Measurements from ENCODE around the gene DNAJB2. TPM values are rescaled to one million over a fixed set of nuclear protein-coding genes. Genes with fewer than 3 reads are reported as not detected.

The DNAJB2 gene
- polyA plus RNA-seq, 2 of the 4 experiments (the other 2 are of a cell fraction) = 31.0 to 53.7 TPM

DNA sequence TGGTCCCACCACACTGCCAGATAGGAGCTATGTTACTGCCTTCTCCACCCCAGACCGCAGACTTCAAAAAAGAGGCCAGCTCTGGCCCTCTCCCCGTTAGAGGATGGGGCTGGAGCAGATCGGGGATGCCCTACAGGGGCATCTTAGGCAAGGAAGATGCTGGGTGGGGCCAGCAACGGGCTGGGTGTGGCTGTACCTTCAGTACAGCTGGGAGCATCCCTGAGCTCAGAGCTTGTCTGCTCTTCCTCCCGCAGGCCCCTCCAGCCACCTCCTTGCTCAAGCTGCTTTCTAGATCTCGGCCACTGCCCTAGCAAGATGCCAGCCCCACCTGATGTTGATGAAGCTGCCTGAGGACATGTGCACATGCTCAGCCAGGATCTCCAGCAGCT is 20.2 kb downstream of the DNAJB2 start:
- 74% methylated on average over 6 of the region's 6 CpGs for WGBS (ENCODE audit: missing lambda C conversion rate)
- ATAC-seq (no peak), FAIRE-seq (no peak), DNase-seq (ENCODE audit: low read depth in 1 of 2, low spot score in 1 of 2) (no peak)
- Histone ChIP-seq H3K9me3 (no peaks in the 10 kb centered on the region), H3K4me1 (peaks cover 6% of the 10 kb centered on the region; the same call in 2 of the 3 replicates), H3K27ac (no peak overlapping the region), H3K4me3 (no peak overlapping the region), H3K4me2 (no peak overlapping the region)
- POLR2A ChIA-PET = interaction anchor here (0.6 to 0.8 kb wide), 2 partner anchors 47 to 374 kb away, joined by 4 to 6 read pairs; partner anchors contain the start of gene TUBA4B
- TF ChIP-seq CBX2 (IDR thresholded peaks at IDR 0.05; ENCODE audit: borderline replicate concordance, low read depth) = no peak
- no peak for TF ChIP-seq RCOR1 (IDR thresholded peaks at IDR 0.05; ENCODE audit: low read depth, low read length)
- no peak for TF ChIP-seq EP300 (IDR thresholded peaks at IDR 0.05)
- CTCF ChIA-PET = interaction anchor here (0.6 to 16.3 kb wide), 38 partner anchors 8 to 270 kb away, joined by 3 to 540 read pairs (median 6); partner anchors contain the start of genes ABCB6, ANKZF1, ATG9A and CNPPD1

DNA sequence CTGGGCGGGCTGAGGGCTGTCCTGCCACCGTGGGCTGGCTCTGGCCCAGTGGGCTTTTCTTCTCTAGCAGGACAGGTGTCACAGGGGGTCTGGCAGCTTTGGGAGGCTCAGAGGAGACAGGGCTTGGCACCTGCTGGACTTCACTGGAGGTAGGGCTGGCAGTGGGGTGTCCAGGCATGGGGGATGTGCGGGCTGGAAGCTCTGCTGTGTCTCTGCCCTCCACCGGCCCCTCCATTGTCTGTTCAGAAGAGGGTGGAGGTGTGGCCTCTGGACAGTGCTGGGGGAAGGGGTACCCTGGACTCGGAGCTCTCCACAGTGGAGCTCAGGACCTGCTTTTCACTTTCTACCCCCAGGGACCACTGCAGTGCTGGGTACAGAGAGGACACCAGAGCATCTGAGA is 20.9 kb downstream of the DNAJB2 start:
- H3K9me3 ChIP-seq = no peaks in the 10 kb centered on the region
- no peak for ATAC-seq
- ChIA-PET CTCF (interaction anchor here (0.5 to 16.3 kb wide), 22 partner anchors 8 to 270 kb away, joined by 3 to 540 read pairs (median 10); partner anchors contain the start of genes ABCB6, ANKZF1, ATG9A and CNPPD1), POLR2A (interaction anchor here (0.8 kb wide), 1 partner anchor 47 kb away, joined by 6 read pairs; the partner anchor contains the start of gene TUBA4B)
- peaks cover 5% of the 10 kb centered on the region; the same call in 1 of the 3 replicates for H3K4me1 ChIP-seq
- 40% methylated on average over 3 of the region's 5 CpGs for WGBS (ENCODE audit: missing lambda C conversion rate)
- DNase-seq (ENCODE audit: low read depth in 1 of 2, low spot score in 1 of 2) = no peak
- H3K4me3 ChIP-seq = no peak overlapping the region
- no peak overlapping the region for H3K27ac ChIP-seq
- no peak overlapping the region for H3K4me2 ChIP-seq
- TF ChIP-seq EP300 (IDR thresholded peaks at IDR 0.05) = no peak
- no peak for TF ChIP-seq NPAS2 (CRISPR knock-in tag; IDR thresholded peaks at IDR 0.05; ENCODE audit: borderline replicate concordance)
- no peak for TF ChIP-seq MYC (IDR thresholded peaks at IDR 0.05; ENCODE audit: borderline replicate concordance, low read length)
- TF ChIP-seq, protein P1, sequence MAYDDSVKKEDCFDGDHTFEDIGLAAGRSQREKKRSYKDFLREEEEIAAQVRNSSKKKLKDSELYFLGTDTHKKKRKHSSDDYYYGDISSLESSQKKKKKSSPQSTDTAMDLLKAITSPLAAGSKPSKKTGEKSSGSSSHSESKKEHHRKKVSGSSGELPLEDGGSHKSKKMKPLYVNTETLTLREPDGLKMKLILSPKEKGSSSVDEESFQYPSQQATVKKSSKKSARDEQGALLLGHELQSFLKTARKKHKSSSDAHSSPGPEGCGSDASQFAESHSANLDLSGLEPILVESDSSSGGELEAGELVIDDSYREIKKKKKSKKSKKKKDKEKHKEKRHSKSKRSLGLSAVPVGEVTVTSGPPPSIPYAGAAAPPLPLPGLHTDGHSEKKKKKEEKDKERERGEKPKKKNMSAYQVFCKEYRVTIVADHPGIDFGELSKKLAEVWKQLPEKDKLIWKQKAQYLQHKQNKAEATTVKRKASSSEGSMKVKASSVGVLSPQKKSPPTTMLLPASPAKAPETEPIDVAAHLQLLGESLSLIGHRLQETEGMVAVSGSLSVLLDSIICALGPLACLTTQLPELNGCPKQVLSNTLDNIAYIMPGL (CRISPR knock-in tag; IDR thresholded peaks at IDR 0.05; ENCODE audit: borderline replicate concordance) = no peak
- no peak for TF ChIP-seq HOXB5 (CRISPR knock-in tag; IDR thresholded peaks at IDR 0.05)
- no peak for TF ChIP-seq EHMT2 (IDR thresholded peaks at IDR 0.05; ENCODE audit: low read depth)
- no peak for TF ChIP-seq CHD2 (IDR thresholded peaks at IDR 0.05; ENCODE audit: low read length, partially characterized antibody)
- TF ChIP-seq TP53 (CRISPR knock-in tag; IDR thresholded peaks at IDR 0.05) = no peak
- TF ChIP-seq, protein P2, sequence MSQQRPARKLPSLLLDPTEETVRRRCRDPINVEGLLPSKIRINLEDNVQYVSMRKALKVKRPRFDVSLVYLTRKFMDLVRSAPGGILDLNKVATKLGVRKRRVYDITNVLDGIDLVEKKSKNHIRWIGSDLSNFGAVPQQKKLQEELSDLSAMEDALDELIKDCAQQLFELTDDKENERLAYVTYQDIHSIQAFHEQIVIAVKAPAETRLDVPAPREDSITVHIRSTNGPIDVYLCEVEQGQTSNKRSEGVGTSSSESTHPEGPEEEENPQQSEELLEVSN (IDR thresholded peaks at IDR 0.05; ENCODE audit: borderline replicate concordance, low read depth) = no peak
- no peak for TF ChIP-seq RNF2 (IDR thresholded peaks at IDR 0.05; ENCODE audit: borderline replicate concordance, low read depth)
- no peak for TF ChIP-seq HDAC2 (IDR thresholded peaks at IDR 0.05)
- no peak for TF ChIP-seq ZC3H11A (IDR thresholded peaks at IDR 0.05)
- TF ChIP-seq SREBF2 (IDR thresholded peaks at IDR 0.05) = no peak
- FAIRE-seq = no peak

DNA sequence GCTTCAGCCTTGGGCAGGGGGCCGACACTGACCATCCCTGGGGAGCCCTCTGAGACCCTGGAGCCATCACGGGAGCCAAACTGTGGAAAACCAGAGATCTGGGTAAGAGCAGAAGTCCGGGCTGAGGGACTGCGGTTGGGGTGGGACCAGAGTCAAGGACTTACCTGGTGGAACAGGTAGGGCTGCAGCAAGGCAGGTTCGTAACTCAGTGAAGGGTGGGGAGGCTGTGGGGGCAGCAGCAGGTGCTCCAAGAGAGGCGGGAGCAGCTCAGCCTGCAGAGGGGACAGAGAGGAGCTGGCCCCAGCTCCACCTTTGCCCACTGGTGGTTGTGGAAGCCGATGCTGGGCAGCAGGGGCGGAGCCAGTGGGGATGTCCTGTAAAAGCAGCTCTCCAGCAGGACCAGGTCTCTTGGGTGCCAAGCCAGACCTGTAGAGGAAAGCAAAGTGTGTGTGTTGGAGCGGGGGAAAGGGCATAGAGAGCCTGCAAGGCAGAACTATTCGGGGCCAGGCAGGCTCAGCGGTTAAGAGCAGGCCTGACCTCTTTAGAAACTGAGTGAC is 23.3 kb downstream of the DNAJB2 start:
- ChIA-PET CTCF (interaction anchor here (0.7 to 16.3 kb wide), 12 partner anchors 8 to 273 kb away, joined by 3 to 540 read pairs (median 6); partner anchors contain the start of genes CNPPD1, DNAJB2, NHEJ1 and RETREG2), POLR2A (interaction anchor here (0.6 kb wide), 1 partner anchor 68 kb away, joined by 3 read pairs; no protein-coding TSS in a partner anchor)

More for the DNA sequence above, 23.3 kb downstream of the DNAJB2 start:
- TF ChIP-seq POLR2AphosphoS2 (conservative IDR thresholded peaks at IDR 0.05; ENCODE audit: low read length) = no peak
- no peak for TF ChIP-seq HDAC2 (IDR thresholded peaks at IDR 0.05)
- no peak for TF ChIP-seq ZNF302 (CRISPR knock-in tag; IDR thresholded peaks at IDR 0.05)
- TF ChIP-seq TP53 (CRISPR knock-in tag; IDR thresholded peaks at IDR 0.05) = no peak
- TF ChIP-seq EP300 (IDR thresholded peaks at IDR 0.05) = no peak
- TF ChIP-seq, protein P1 (CRISPR knock-in tag; IDR thresholded peaks at IDR 0.05; ENCODE audit: borderline replicate concordance) = no peak
- no peak for TF ChIP-seq HEYL (CRISPR knock-in tag; IDR thresholded peaks at IDR 0.05)
- TF ChIP-seq, protein P3, sequence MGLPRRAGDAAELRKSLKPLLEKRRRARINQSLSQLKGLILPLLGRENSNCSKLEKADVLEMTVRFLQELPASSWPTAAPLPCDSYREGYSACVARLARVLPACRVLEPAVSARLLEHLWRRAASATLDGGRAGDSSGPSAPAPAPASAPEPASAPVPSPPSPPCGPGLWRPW (IDR thresholded peaks at IDR 0.05) = no peak
- TF ChIP-seq MAZ (IDR thresholded peaks at IDR 0.05; ENCODE audit: borderline replicate concordance, low read depth, low read length) = no peak
- TF ChIP-seq POLR2A (IDR thresholded peaks at IDR 0.05; ENCODE audit: low read length) = no peak
- TF ChIP-seq MYC (IDR thresholded peaks at IDR 0.05; ENCODE audit: borderline replicate concordance, low read length) = no peak
- TF ChIP-seq, protein P2 (IDR thresholded peaks at IDR 0.05; ENCODE audit: borderline replicate concordance, low read depth) = no peak
- TF ChIP-seq, protein P4, sequence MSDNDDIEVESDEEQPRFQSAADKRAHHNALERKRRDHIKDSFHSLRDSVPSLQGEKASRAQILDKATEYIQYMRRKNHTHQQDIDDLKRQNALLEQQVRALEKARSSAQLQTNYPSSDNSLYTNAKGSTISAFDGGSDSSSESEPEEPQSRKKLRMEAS (IDR thresholded peaks at IDR 0.05) = no peak
- no peak for TF ChIP-seq ZFP36 (IDR thresholded peaks at IDR 0.05; ENCODE audit: borderline replicate concordance, partially characterized antibody)
- TF ChIP-seq SREBF2 (IDR thresholded peaks at IDR 0.05) = no peak
- TF ChIP-seq ZSCAN20 (CRISPR knock-in tag; IDR thresholded peaks at IDR 0.05) = no peak
- no peak for TF ChIP-seq KDM5A (IDR thresholded peaks at IDR 0.05)
- Histone ChIP-seq H3K4me2 (no peak overlapping the region), H3K27ac (no peak overlapping the region), H3K4me3 (no peak overlapping the region), H3K4me1 (0 out of 3 replicates have a peak, but pooled peaks cover 3% of the 10 kb centered on the region), H3K9me3 (no peaks in the 10 kb centered on the region)
- FAIRE-seq (no peak), ATAC-seq (no peak), DNase-seq (ENCODE audit: low read depth in 1 of 2, low spot score in 1 of 2) (no peak)
- 6% methylated on average over 11 of the region's 11 CpGs for WGBS (ENCODE audit: missing lambda C conversion rate)

Data from A549 (cell line).